H7 (cell line): ENCODE measurements around the gene FTSJ3. TPM values are rescaled to one million over a fixed set of nuclear protein-coding genes. Genes with fewer than 3 reads are reported as not detected.

Source experiments
- DNase-seq: peaks from one replicate; pipeline ENCODE4 v3.0.0; 2012
- H3K27me3 ChIP-seq: 2 replicates; pipeline ENCODE4 v1.6.0; 2011; ENCODE audit warnings: mild to moderate bottlenecking, low read length; ENCODE audit not compliant: control insufficient read depth, insufficient read depth
- H3K36me3 ChIP-seq: replicated peaks from 2 replicates; pipeline ENCODE4 v1.5.1; 2011; ENCODE audit warnings: low read length; ENCODE audit not compliant: control insufficient read depth, insufficient read depth
- H3K4me3 ChIP-seq: 2 replicates; pipeline ENCODE4 v1.5.1; 2011; ENCODE audit warnings: low read depth, mild to moderate bottlenecking, control low read depth, low read length, moderate library complexity; ENCODE audit not compliant: insufficient read depth
- total RNA-seq: library from RNA; depleted of rRNA; stranded (reverse); fragments of >200 nt; shearing (Covaris generic); gene quantifications from 2 replicates; pipeline ENCODE4 v1.2.3, GENCODE V29; 2014

FTSJ3 gene
- total RNA-seq, 1 experiment from 2014 or later: 54.1 TPM

GRCh38 chr17:63823659-63824331 is 3.7 kb downstream of the FTSJ3 start:
- Histone ChIP-seq H3K27me3 (no peaks in the 10 kb centered on the region), H3K36me3 (peaks cover 53% of the 10 kb centered on the region), H3K4me3 (no peak overlapping the region)
- DNase-seq: no peak

GRCh38 chr17:63822537-63822936 is 4.9 kb downstream of the FTSJ3 start:
- Histone ChIP-seq H3K4me3 (no peak overlapping the region), H3K36me3 (peaks cover 63% of the 10 kb centered on the region), H3K27me3 (no peaks in the 10 kb centered on the region)
- DNase-seq: no peak

- Histone ChIP-seq H3K36me3 (peaks cover 67% of the 10 kb centered on the region), H3K4me3 (no peak overlapping the region), H3K27me3 (no peaks in the 10 kb centered on the region)
- DNase-seq: no peak
These were observed 5.7 kb downstream of the FTSJ3 start for GRCh38 chr17:63821804-63822203.

- no peak overlapping the region for H3K4me3 ChIP-seq
- no peaks in the 10 kb centered on the region for H3K27me3 ChIP-seq
- H3K36me3 ChIP-seq: peaks cover 69% of the 10 kb centered on the region
- no peak for DNase-seq
These were observed 6.4 kb downstream of the FTSJ3 start for GRCh38 chr17:63820963-63821561.

GRCh38 chr17:63819585-63820537 is 7.6 kb downstream of the FTSJ3 start:
- DNase-seq: no peak
- Histone ChIP-seq H3K36me3 (peaks cover 75% of the 10 kb centered on the region), H3K27me3 (no peaks in the 10 kb centered on the region), H3K4me3 (no peak overlapping the region)

- Histone ChIP-seq H3K36me3 (peaks cover 71% of the 10 kb centered on the region), H3K4me3 (no peak overlapping the region), H3K27me3 (no peaks in the 10 kb centered on the region)
- DNase-seq: no peak
These were observed 8.3 kb downstream of the FTSJ3 start for GRCh38 chr17:63819131-63819530.

GRCh38 chr17:63817736-63818385 is 9.6 kb downstream of the FTSJ3 start:
- no peaks in the 10 kb centered on the region for H3K27me3 ChIP-seq
- no peak overlapping the region for H3K4me3 ChIP-seq
- DNase-seq: no peak
- H3K36me3 ChIP-seq: peaks cover 72% of the 10 kb centered on the region

- Histone ChIP-seq H3K4me3 (no peak overlapping the region), H3K36me3 (peaks cover 74% of the 10 kb centered on the region)
- no peak for DNase-seq
These were observed 10.8 kb downstream of the FTSJ3 start for GRCh38 chr17:63816669-63817068.

GRCh38 chr17:63816123-63816522 is 11.3 kb downstream of the FTSJ3 start:
- no peak overlapping the region for H3K4me3 ChIP-seq
- no peaks in the 10 kb centered on the region for H3K27me3 ChIP-seq
- H3K36me3 ChIP-seq: peaks cover 71% of the 10 kb centered on the region
- no peak for DNase-seq

More at GRCh38 chr17:63816669-63817068, 10.8 kb downstream of the FTSJ3 start:
- no peaks in the 10 kb centered on the region for H3K27me3 ChIP-seq

GRCh38 chr17:63809970-63810369 is 17.5 kb downstream of the FTSJ3 start:
- Histone ChIP-seq H3K27me3 (no peaks in the 10 kb centered on the region), H3K36me3 (peaks cover 56% of the 10 kb centered on the region), H3K4me3 (no peak overlapping the region)
- DNase-seq: no peak

- H3K36me3 ChIP-seq: peaks cover 38% of the 10 kb centered on the region
- no peak overlapping the region for H3K4me3 ChIP-seq
- no peak for DNase-seq
- H3K27me3 ChIP-seq: no peaks in the 10 kb centered on the region
These were observed 21.9 kb downstream of the FTSJ3 start for GRCh38 chr17:63805591-63805990.

- Histone ChIP-seq H3K27me3 (no peaks in the 10 kb centered on the region), H3K36me3 (peaks cover 41% of the 10 kb centered on the region), H3K4me3 (no peak overlapping the region)
- DNase-seq: no peak
These were observed 23.1 kb downstream of the FTSJ3 start for GRCh38 chr17:63804328-63804727.

GRCh38 chr17:63800783-63801182 is 26.7 kb downstream of the FTSJ3 start:
- DNase-seq: no peak
- H3K27me3 ChIP-seq: no peaks in the 10 kb centered on the region
- peaks cover 35% of the 10 kb centered on the region for H3K36me3 ChIP-seq
- H3K4me3 ChIP-seq: no peak overlapping the region

- Histone ChIP-seq H3K36me3 (peaks cover 40% of the 10 kb centered on the region), H3K27me3 (no peaks in the 10 kb centered on the region), H3K4me3 (no peak overlapping the region)
- no peak for DNase-seq
These were observed 28.8 kb downstream of the FTSJ3 start for GRCh38 chr17:63798572-63799106.
